ENCODE data around the gene MRTFA. TPM values are rescaled to one million over a fixed set of nuclear protein-coding genes. Genes with fewer than 3 reads are reported as not detected.
"Not testable (repeated sequence)": the region's sequence is repeated elsewhere in the genome, so short reads cannot be mapped to it uniquely, and the experiment has no call there.

The MRTFA gene
- total and polyA plus RNA-seq, 8 donors: 13.6 to 35.3 (median 24.1) TPM

- Histone ChIP-seq H3K9me3 (no peaks in the 10 kb centered on the region), H3K4me3 (no peak overlapping the region), H3K27ac (no peak overlapping the region), H3K36me3 (no peaks in the 10 kb centered on the region), H3K27me3 (no peaks in the 10 kb centered on the region), H3K4me1 (peaks cover 0 to 7% (median 0%) of the 10 kb centered on the region in 3 donors)
- no peak for ATAC-seq
- 93 to 95% methylated on average over 7 of the region's 7 CpGs for WGBS, 2 donors
- TF ChIP-seq CTCF (IDR thresholded peaks at IDR 0.05): no peak
- no peak for DNase-seq
- intact Hi-C loops (cut with DNase I): no loop called here
- FAIRE-seq: no peak
Observed at GRCh38 chr22:40588726-40589125, 47.8 kb downstream of the MRTFA start.

GRCh38 chr22:40586781-40587180 is 49.7 kb downstream of the MRTFA start:
- no peak for ATAC-seq
- DNase-seq: no peak
- Histone ChIP-seq H3K36me3 (no peaks in the 10 kb centered on the region), H3K27me3 (no peaks in the 10 kb centered on the region), H3K4me1 (no peaks in the 10 kb centered on the region), H3K4me3 (no peak overlapping the region), H3K9me3 (no peaks in the 10 kb centered on the region), H3K27ac (no peak overlapping the region)
- 94 to 97% methylated on average over 5 of the region's 5 CpGs for WGBS, 2 donors
- no peak for FAIRE-seq
- intact Hi-C loops (cut with DNase I): no loop called here
- TF ChIP-seq CTCF (IDR thresholded peaks at IDR 0.05): no peak

GRCh38 chr22:40585310-40585751 is 51.2 kb downstream of the MRTFA start:
- DNase-seq (no peak), ATAC-seq (no peak), FAIRE-seq (no peak)
- H3K4me3 ChIP-seq: no peak overlapping the region
- TF ChIP-seq CTCF (IDR thresholded peaks at IDR 0.05): no peak
- 67 to 68% methylated on average over 1 of the region's 1 CpG for WGBS, 2 donors
- H3K4me1 ChIP-seq: no peaks in the 10 kb centered on the region
- H3K27me3 ChIP-seq: no peaks in the 10 kb centered on the region
- H3K27ac ChIP-seq: no peak overlapping the region
- H3K36me3 ChIP-seq: no peaks in the 10 kb centered on the region
- intact Hi-C loops (cut with DNase I): no loop called here
- H3K9me3 ChIP-seq: no peaks in the 10 kb centered on the region

- H3K36me3 ChIP-seq; DNase-seq; ATAC-seq; H3K9me3 ChIP-seq; intact Hi-C loops (cut with DNase I); FAIRE-seq; H3K27me3 ChIP-seq; H3K27ac ChIP-seq; H3K4me1 ChIP-seq; H3K4me3 ChIP-seq: not testable (repeated sequence)
- WGBS, 2 donors: 96 to 98% methylated on average over 9 of the region's 9 CpGs
Observed at GRCh38 chr22:40584766-40585165, 51.8 kb downstream of the MRTFA start.

GRCh38 chr22:40583053-40583741 is 53.3 kb downstream of the MRTFA start:
- intact Hi-C loops (cut with DNase I): no loop called here
- ATAC-seq: no peak
- H3K27ac ChIP-seq: no peak overlapping the region

More at GRCh38 chr22:40583053-40583741, 53.3 kb downstream of the MRTFA start:
- Histone ChIP-seq H3K9me3 (no peaks in the 10 kb centered on the region), H3K4me3 (no peak overlapping the region), H3K36me3 (no peaks in the 10 kb centered on the region), H3K4me1 (no peaks in the 10 kb centered on the region), H3K27me3 (no peaks in the 10 kb centered on the region)
- WGBS, 2 donors: 100% methylated on average over 1 of the region's 1 CpG
- no peak for FAIRE-seq
- TF ChIP-seq CTCF (IDR thresholded peaks at IDR 0.05): no peak
- no peak for DNase-seq
